Measurements from ENCODE around the gene SPNS2. TPM values are rescaled to one million over a fixed set of nuclear protein-coding genes. Genes with fewer than 3 reads are reported as not detected.

SPNS2 gene
- total RNA-seq, 1 donor from 2014 or later = not detected

- no peak for DNase-seq (ENCODE audit: extremely low spot score, unreplicated experiment)
- Mint-ChIP-seq H3K27ac (ENCODE audit: unreplicated experiment) (no peak overlapping the region), H3K9me3 (ENCODE audit: unreplicated experiment) (no peaks in the 10 kb centered on the region), H3K4me1 (ENCODE audit: unreplicated experiment) (no peaks in the 10 kb centered on the region), H3K36me3 (ENCODE audit: unreplicated experiment) (no peaks in the 10 kb centered on the region), H3K27me3 (ENCODE audit: unreplicated experiment) (peaks cover 23% of the 10 kb centered on the region), H3K4me3 (ENCODE audit: unreplicated experiment) (no peak overlapping the region)
- TF ChIP-seq, protein P1, sequence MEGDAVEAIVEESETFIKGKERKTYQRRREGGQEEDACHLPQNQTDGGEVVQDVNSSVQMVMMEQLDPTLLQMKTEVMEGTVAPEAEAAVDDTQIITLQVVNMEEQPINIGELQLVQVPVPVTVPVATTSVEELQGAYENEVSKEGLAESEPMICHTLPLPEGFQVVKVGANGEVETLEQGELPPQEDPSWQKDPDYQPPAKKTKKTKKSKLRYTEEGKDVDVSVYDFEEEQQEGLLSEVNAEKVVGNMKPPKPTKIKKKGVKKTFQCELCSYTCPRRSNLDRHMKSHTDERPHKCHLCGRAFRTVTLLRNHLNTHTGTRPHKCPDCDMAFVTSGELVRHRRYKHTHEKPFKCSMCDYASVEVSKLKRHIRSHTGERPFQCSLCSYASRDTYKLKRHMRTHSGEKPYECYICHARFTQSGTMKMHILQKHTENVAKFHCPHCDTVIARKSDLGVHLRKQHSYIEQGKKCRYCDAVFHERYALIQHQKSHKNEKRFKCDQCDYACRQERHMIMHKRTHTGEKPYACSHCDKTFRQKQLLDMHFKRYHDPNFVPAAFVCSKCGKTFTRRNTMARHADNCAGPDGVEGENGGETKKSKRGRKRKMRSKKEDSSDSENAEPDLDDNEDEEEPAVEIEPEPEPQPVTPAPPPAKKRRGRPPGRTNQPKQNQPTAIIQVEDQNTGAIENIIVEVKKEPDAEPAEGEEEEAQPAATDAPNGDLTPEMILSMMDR (IDR thresholded peaks at IDR 0.05) = no peak
Observed at GRCh38 chr17:4523946-4524345, 25.3 kb downstream of the SPNS2 start.

DNA sequence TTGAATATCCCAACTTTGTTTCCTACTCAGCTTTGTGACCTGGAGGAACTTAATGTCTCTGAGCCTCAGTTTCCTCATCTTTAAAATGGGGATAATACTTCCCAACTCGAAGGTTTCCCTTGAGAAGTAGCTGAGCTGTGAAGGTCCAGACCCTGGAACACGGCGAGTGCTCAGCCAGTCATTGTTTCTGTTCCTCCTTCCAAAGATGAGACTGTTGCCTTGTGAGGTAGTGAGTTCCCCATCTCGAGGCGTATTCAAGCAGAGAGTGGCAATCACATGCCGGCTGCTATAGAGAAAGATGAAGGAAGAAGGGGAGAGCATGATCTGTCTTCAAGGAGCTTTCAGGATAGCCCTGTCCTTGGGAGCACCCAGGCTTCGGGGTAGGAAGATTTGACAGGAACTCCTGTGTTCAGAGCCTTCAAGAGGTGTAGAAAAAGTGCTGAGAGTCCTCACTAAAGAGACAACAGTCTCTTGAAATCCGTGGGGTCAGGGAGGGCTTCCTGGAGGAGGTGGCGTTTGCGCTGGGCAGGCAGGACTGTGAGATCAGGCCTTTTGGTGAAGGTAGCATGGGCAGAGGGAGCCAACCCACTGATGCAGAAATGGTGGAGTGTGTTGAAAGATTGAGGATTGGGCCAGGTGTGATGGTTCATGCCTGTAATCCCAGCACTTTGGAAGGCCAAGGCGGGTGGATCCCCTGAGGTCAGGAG lies 27.2 kb downstream of the SPNS2 start:
- Mint-ChIP-seq H3K4me1 (ENCODE audit: unreplicated experiment) (no peaks in the 10 kb centered on the region), H3K36me3 (ENCODE audit: unreplicated experiment) (no peaks in the 10 kb centered on the region), H3K27ac (ENCODE audit: unreplicated experiment) (no peak overlapping the region), H3K9me3 (ENCODE audit: unreplicated experiment) (no peaks in the 10 kb centered on the region), H3K27me3 (ENCODE audit: unreplicated experiment) (peaks cover 25% of the 10 kb centered on the region), H3K4me3 (ENCODE audit: unreplicated experiment) (no peak overlapping the region)
- no peak for DNase-seq (ENCODE audit: extremely low spot score, unreplicated experiment)
- TF ChIP-seq, protein P1 (IDR thresholded peaks at IDR 0.05) = no peak

- no peak for DNase-seq (ENCODE audit: extremely low spot score, unreplicated experiment)
- Mint-ChIP-seq H3K27me3 (ENCODE audit: unreplicated experiment) (peaks cover 28% of the 10 kb centered on the region), H3K4me1 (ENCODE audit: unreplicated experiment) (no peaks in the 10 kb centered on the region), H3K9me3 (ENCODE audit: unreplicated experiment) (no peaks in the 10 kb centered on the region), H3K4me3 (ENCODE audit: unreplicated experiment) (no peak overlapping the region), H3K36me3 (ENCODE audit: unreplicated experiment) (no peaks in the 10 kb centered on the region), H3K27ac (ENCODE audit: unreplicated experiment) (no peak overlapping the region)
- TF ChIP-seq, protein P1 (IDR thresholded peaks at IDR 0.05) = no peak
Observed at GRCh38 chr17:4527134-4527533, 28.5 kb downstream of the SPNS2 start.

- Mint-ChIP-seq H3K4me3 (ENCODE audit: unreplicated experiment) (no peak overlapping the region), H3K9me3 (ENCODE audit: unreplicated experiment) (no peaks in the 10 kb centered on the region), H3K27me3 (ENCODE audit: unreplicated experiment) (peaks cover 29% of the 10 kb centered on the region), H3K36me3 (ENCODE audit: unreplicated experiment) (no peaks in the 10 kb centered on the region), H3K27ac (ENCODE audit: unreplicated experiment) (no peak overlapping the region), H3K4me1 (ENCODE audit: unreplicated experiment) (no peaks in the 10 kb centered on the region)
- DNase-seq (ENCODE audit: extremely low spot score, unreplicated experiment) = no peak
- TF ChIP-seq, protein P1 (IDR thresholded peaks at IDR 0.05) = no peak
Observed at GRCh38 chr17:4527566-4528125, 29.0 kb downstream of the SPNS2 start.

- H3K27ac Mint-ChIP-seq (ENCODE audit: unreplicated experiment) = no peak overlapping the region
- H3K4me1 Mint-ChIP-seq (ENCODE audit: unreplicated experiment) = peaks cover 2% of the 10 kb centered on the region
- H3K4me3 Mint-ChIP-seq (ENCODE audit: unreplicated experiment) = no peak overlapping the region
- TF ChIP-seq, protein P1 (IDR thresholded peaks at IDR 0.05) = no peak
- no peaks in the 10 kb centered on the region for H3K9me3 Mint-ChIP-seq (ENCODE audit: unreplicated experiment)
- no peak for DNase-seq (ENCODE audit: extremely low spot score, unreplicated experiment)
- H3K27me3 Mint-ChIP-seq (ENCODE audit: unreplicated experiment) = peaks cover 29% of the 10 kb centered on the region
- H3K36me3 Mint-ChIP-seq (ENCODE audit: unreplicated experiment) = no peaks in the 10 kb centered on the region
Observed at GRCh38 chr17:4529533-4530152, 31.0 kb downstream of the SPNS2 start.

Measured in osteocyte (in vitro differentiated cells).